ENCODE data around the gene ANKMY1.

- no peak for TF ChIP-seq CTCF (IDR thresholded peaks at IDR 0.05)
- no peak for TF ChIP-seq POLR2A (IDR thresholded peaks at IDR 0.05)
Measured at GRCh38 chr2:240522406-240522805, 35.4 kb downstream of the ANKMY1 start.

Data from lower leg skin (tissue), 3 donors.